MM.1S (cell line): ENCODE results near the gene ZPR1.

Experiments used
- DNase-seq: peaks from one replicate; pipeline ENCODE4 v3.0.0-alpha.2; 2015
- H2AFZ ChIP-seq: fragments of 300-600 bp; sonication (generic); 2 replicates; pipeline ENCODE4 v1.6.0; 2016; ENCODE audit warnings: antibody characterized with exemption, low read length
- H3F3A ChIP-seq: fragments of 300-600 bp; sonication (generic); 2 replicates; pipeline ENCODE4 v1.6.1; 2016; ENCODE audit warnings: mild to moderate bottlenecking, antibody characterized with exemption, low read length, moderate library complexity, mixed read lengths; ENCODE audit not compliant: insufficient read depth
- H3K27ac ChIP-seq: fragments of 300-600 bp; sonication (generic); 2 replicates; pipeline ENCODE4 v1.5.1; 2016; ENCODE audit warnings: mild to moderate bottlenecking, low read length
- H3K27me3 ChIP-seq: fragments of 300-600 bp; sonication (generic); replicated peaks from 2 replicates; pipeline ENCODE4 v1.6.0; 2016; ENCODE audit warnings: low read length; ENCODE audit not compliant: insufficient read depth
- H3K36me3 ChIP-seq: fragments of 300-600 bp; sonication (generic); replicated peaks from 2 replicates; pipeline ENCODE4 v1.6.1; 2016; ENCODE audit warnings: mild to moderate bottlenecking, low read length, mixed read lengths; ENCODE audit not compliant: insufficient read depth
- H3K4me1 ChIP-seq: fragments of 300-600 bp; sonication (generic); 2 replicates; pipeline ENCODE4 v1.6.1; 2016; ENCODE audit warnings: low read length, mixed read lengths
- H3K4me2 ChIP-seq: fragments of 300-600 bp; sonication (generic); 2 replicates; pipeline ENCODE4 v1.6.0; 2016; ENCODE audit warnings: low read depth, low read length
- H3K4me3 ChIP-seq: fragments of 300-600 bp; sonication (generic); 2 replicates; pipeline ENCODE4 v1.5.1; 2016; ENCODE audit warnings: low read length, mixed read lengths
- H3K79me2 ChIP-seq: fragments of 300-600 bp; sonication (generic); 2 replicates; pipeline ENCODE4 v1.6.1; 2016; ENCODE audit warnings: mixed run types, low read length, mixed read lengths
- H3K9ac ChIP-seq: fragments of 300-600 bp; sonication (generic); 2 replicates; pipeline ENCODE4 v1.6.1; 2016; ENCODE audit warnings: low read length, mixed read lengths
- H3K9me2 ChIP-seq: fragments of 300-600 bp; sonication (generic); replicated peaks from 2 replicates; pipeline ENCODE4 v1.6.1; 2016; ENCODE audit warnings: mild to moderate bottlenecking, low read length, mixed read lengths; ENCODE audit not compliant: insufficient read depth
- H3K9me3 ChIP-seq: fragments of 300-600 bp; sonication (generic); replicated peaks from 2 replicates; pipeline ENCODE4 v1.6.1; 2016; ENCODE audit warnings: mild to moderate bottlenecking, low read length, mixed read lengths; ENCODE audit not compliant: insufficient read depth
- H4K20me1 ChIP-seq: fragments of 300-600 bp; sonication (generic); 2 replicates; pipeline ENCODE4 v1.6.1; 2016; ENCODE audit warnings: mild to moderate bottlenecking, low read length, moderate library complexity, mixed read lengths; ENCODE audit not compliant: insufficient read depth
- CTCF ChIP-seq: fragments of 300-600 bp; sonication (generic); IDR thresholded peaks from 2 replicates; pipeline ENCODE4 v1.5.1; 2016; ENCODE audit warnings: antibody characterized with exemption, low read length, mixed read lengths
- EZH2 ChIP-seq: fragments of 300-600 bp; sonication (generic); optimal IDR thresholded peaks from 2 replicates; pipeline ENCODE3; 2017; ENCODE audit warnings: low read depth, mild to moderate bottlenecking, antibody characterized with exemption, low read length, mixed read lengths
- EZH2phosphoT487 ChIP-seq: fragments of 300-600 bp; sonication (generic); IDR thresholded peaks from 2 replicates; pipeline ENCODE4 v1.6.1; 2018; ENCODE audit warnings: antibody characterized with exemption, low read length

Gene ZPR1

GRCh38 chr11:116736763-116737162 is 51.1 kb downstream of the ZPR1 start:
- no peak overlapping the region for H3K9ac ChIP-seq
- no peak overlapping the region for H3K4me2 ChIP-seq
- H3K9me3 ChIP-seq: no peaks in the 10 kb centered on the region
- H3K27me3 ChIP-seq: no peaks in the 10 kb centered on the region
- no peaks in the 10 kb centered on the region for H3F3A ChIP-seq
- no peaks in the 10 kb centered on the region for H3K36me3 ChIP-seq
- no peak overlapping the region for H2AFZ ChIP-seq
- H3K4me3 ChIP-seq: no peak overlapping the region
- no peaks in the 10 kb centered on the region for H3K79me2 ChIP-seq
- H3K9me2 ChIP-seq: no peaks in the 10 kb centered on the region
- no peaks in the 10 kb centered on the region for H3K4me1 ChIP-seq
- no peak overlapping the region for H3K27ac ChIP-seq
- DNase-seq: no peak
- no peak for TF ChIP-seq EZH2
- TF ChIP-seq EZH2phosphoT487: no peak
- TF ChIP-seq CTCF: no peak; the same call in 1 of the 2 replicates
- no peaks in the 10 kb centered on the region for H4K20me1 ChIP-seq

GRCh38 chr11:116733969-116734508 is 53.8 kb downstream of the ZPR1 start:
- Histone ChIP-seq H4K20me1 (no peaks in the 10 kb centered on the region), H3K79me2 (no peaks in the 10 kb centered on the region), H3K27ac (no peak overlapping the region), H3F3A (no peaks in the 10 kb centered on the region), H3K9me2 (no peaks in the 10 kb centered on the region), H3K4me3 (no peak overlapping the region), H3K9ac (no peak overlapping the region), H3K4me2 (no peak overlapping the region), H3K9me3 (no peaks in the 10 kb centered on the region), H3K27me3 (no peaks in the 10 kb centered on the region), H2AFZ (no peak overlapping the region), H3K36me3 (no peaks in the 10 kb centered on the region), H3K4me1 (no peaks in the 10 kb centered on the region)
- TF ChIP-seq EZH2 (no peak), CTCF (no peak), EZH2phosphoT487 (no peak)
- DNase-seq: no peak

GRCh38 chr11:116733043-116733755 is 54.6 kb downstream of the ZPR1 start:
- Histone ChIP-seq H3K36me3 (no peaks in the 10 kb centered on the region), H3K4me2 (no peak overlapping the region), H3K9me3 (no peaks in the 10 kb centered on the region), H3K4me3 (no peak overlapping the region), H4K20me1 (no peaks in the 10 kb centered on the region), H3K4me1 (no peaks in the 10 kb centered on the region), H3K27me3 (no peaks in the 10 kb centered on the region), H3K9ac (no peak overlapping the region), H3K9me2 (no peaks in the 10 kb centered on the region), H3K27ac (no peak overlapping the region), H2AFZ (no peak overlapping the region), H3K79me2 (no peaks in the 10 kb centered on the region), H3F3A (no peaks in the 10 kb centered on the region)
- no peak for TF ChIP-seq EZH2phosphoT487
- TF ChIP-seq CTCF: no peak
- no peak for TF ChIP-seq EZH2
- no peak for DNase-seq
